Measurements from ENCODE around the gene PTPRF.

PTPRF gene

GRCh38 chr1:43602990-43603389 lies 72.3 kb downstream of the PTPRF start:
- no peaks in the 10 kb centered on the region for H3K27me3 ChIP-seq (ENCODE audit: control insufficient read depth in 1 of 2, insufficient read depth in 2 of 2, low read length in 2 of 2)
- no peaks in the 10 kb centered on the region for H3K4me1 ChIP-seq (ENCODE audit: insufficient read depth, low read length)
- no peak overlapping the region for H3K27ac ChIP-seq (ENCODE audit: low read depth, low read length)
- H3K36me3 ChIP-seq (ENCODE audit: insufficient read depth, low read length), result peaks cover 61% of the 10 kb centered on the region
- no peak overlapping the region for H3K9ac ChIP-seq (ENCODE audit: low read length)
- no peak overlapping the region for H3K4me3 ChIP-seq (ENCODE audit: low read depth in 1 of 2, low read length in 2 of 2)
- no peaks in the 10 kb centered on the region for H3K9me3 ChIP-seq (ENCODE audit: low read length)

GRCh38 chr1:43604192-43604591 lies 73.5 kb downstream of the PTPRF start:
- Histone ChIP-seq H3K4me3 (ENCODE audit: low read depth in 1 of 2, low read length in 2 of 2) (no peak overlapping the region), H3K9ac (ENCODE audit: low read length) (no peak overlapping the region), H3K36me3 (ENCODE audit: insufficient read depth, low read length) (peaks cover 64% of the 10 kb centered on the region), H3K27ac (ENCODE audit: low read depth, low read length) (no peak overlapping the region), H3K4me1 (ENCODE audit: insufficient read depth, low read length) (no peaks in the 10 kb centered on the region), H3K27me3 (ENCODE audit: control insufficient read depth in 1 of 2, insufficient read depth in 2 of 2, low read length in 2 of 2) (no peaks in the 10 kb centered on the region), H3K9me3 (ENCODE audit: low read length) (no peaks in the 10 kb centered on the region)

- H3K36me3 ChIP-seq (ENCODE audit: insufficient read depth, low read length), result peaks cover 74% of the 10 kb centered on the region
These were observed 74.5 kb downstream of the PTPRF start for GRCh38 chr1:43605157-43605556.

GRCh38 chr1:43605766-43606165 lies 75.1 kb downstream of the PTPRF start:
- no peaks in the 10 kb centered on the region for H3K27me3 ChIP-seq (ENCODE audit: control insufficient read depth in 1 of 2, insufficient read depth in 2 of 2, low read length in 2 of 2)
- H3K4me1 ChIP-seq (ENCODE audit: insufficient read depth, low read length), result no peaks in the 10 kb centered on the region
- H3K9ac ChIP-seq (ENCODE audit: low read length), result no peak overlapping the region
- no peak overlapping the region for H3K27ac ChIP-seq (ENCODE audit: low read depth, low read length)
- H3K9me3 ChIP-seq (ENCODE audit: low read length), result no peaks in the 10 kb centered on the region
- H3K4me3 ChIP-seq (ENCODE audit: low read depth in 1 of 2, low read length in 2 of 2), result no peak overlapping the region
- H3K36me3 ChIP-seq (ENCODE audit: insufficient read depth, low read length), result peaks cover 76% of the 10 kb centered on the region

More at GRCh38 chr1:43605157-43605556, 74.5 kb downstream of the PTPRF start:
- Histone ChIP-seq H3K4me3 (ENCODE audit: low read depth in 1 of 2, low read length in 2 of 2) (no peak overlapping the region), H3K27me3 (ENCODE audit: control insufficient read depth in 1 of 2, insufficient read depth in 2 of 2, low read length in 2 of 2) (no peaks in the 10 kb centered on the region), H3K4me1 (ENCODE audit: insufficient read depth, low read length) (no peaks in the 10 kb centered on the region), H3K9ac (ENCODE audit: low read length) (no peak overlapping the region), H3K27ac (ENCODE audit: low read depth, low read length) (no peak overlapping the region), H3K9me3 (ENCODE audit: low read length) (no peaks in the 10 kb centered on the region)

GRCh38 chr1:43606624-43607023 lies 75.9 kb downstream of the PTPRF start:
- Histone ChIP-seq H3K4me1 (ENCODE audit: insufficient read depth, low read length) (no peaks in the 10 kb centered on the region), H3K27me3 (ENCODE audit: control insufficient read depth in 1 of 2, insufficient read depth in 2 of 2, low read length in 2 of 2) (no peaks in the 10 kb centered on the region), H3K9me3 (ENCODE audit: low read length) (no peaks in the 10 kb centered on the region), H3K36me3 (ENCODE audit: insufficient read depth, low read length) (peaks cover 76% of the 10 kb centered on the region), H3K9ac (ENCODE audit: low read length) (no peak overlapping the region), H3K4me3 (ENCODE audit: low read depth in 1 of 2, low read length in 2 of 2) (no peak overlapping the region), H3K27ac (ENCODE audit: low read depth, low read length) (no peak overlapping the region)

- Histone ChIP-seq H3K27ac (ENCODE audit: low read depth, low read length) (no peak overlapping the region), H3K36me3 (ENCODE audit: insufficient read depth, low read length) (peaks cover 80% of the 10 kb centered on the region), H3K4me1 (ENCODE audit: insufficient read depth, low read length) (no peaks in the 10 kb centered on the region), H3K4me3 (ENCODE audit: low read depth in 1 of 2, low read length in 2 of 2) (no peak overlapping the region), H3K27me3 (ENCODE audit: control insufficient read depth in 1 of 2, insufficient read depth in 2 of 2, low read length in 2 of 2) (no peaks in the 10 kb centered on the region), H3K9me3 (ENCODE audit: low read length) (no peaks in the 10 kb centered on the region), H3K9ac (ENCODE audit: low read length) (no peak overlapping the region)
These were observed 78.1 kb downstream of the PTPRF start for GRCh38 chr1:43608827-43609226.

- H3K27ac ChIP-seq (ENCODE audit: low read depth, low read length), result no peak overlapping the region
- no peak overlapping the region for H3K4me3 ChIP-seq (ENCODE audit: low read depth in 1 of 2, low read length in 2 of 2)
- H3K4me1 ChIP-seq (ENCODE audit: insufficient read depth, low read length), result no peaks in the 10 kb centered on the region
- no peak overlapping the region for H3K9ac ChIP-seq (ENCODE audit: low read length)
- peaks cover 71% of the 10 kb centered on the region for H3K36me3 ChIP-seq (ENCODE audit: insufficient read depth, low read length)
- no peaks in the 10 kb centered on the region for H3K9me3 ChIP-seq (ENCODE audit: low read length)
- no peaks in the 10 kb centered on the region for H3K27me3 ChIP-seq (ENCODE audit: control insufficient read depth in 1 of 2, insufficient read depth in 2 of 2, low read length in 2 of 2)
These were observed 79.7 kb downstream of the PTPRF start for GRCh38 chr1:43610339-43610738.

- Histone ChIP-seq H3K27ac (ENCODE audit: low read depth, low read length) (no peak overlapping the region), H3K9ac (ENCODE audit: low read length) (no peak overlapping the region), H3K9me3 (ENCODE audit: low read length) (no peaks in the 10 kb centered on the region), H3K4me3 (ENCODE audit: low read depth in 1 of 2, low read length in 2 of 2) (no peak overlapping the region), H3K4me1 (ENCODE audit: insufficient read depth, low read length) (no peaks in the 10 kb centered on the region), H3K27me3 (ENCODE audit: control insufficient read depth in 1 of 2, insufficient read depth in 2 of 2, low read length in 2 of 2) (no peaks in the 10 kb centered on the region), H3K36me3 (ENCODE audit: insufficient read depth, low read length) (peaks cover 57% of the 10 kb centered on the region)
These were observed 81.3 kb downstream of the PTPRF start for GRCh38 chr1:43611950-43612349.

- H3K9me3 ChIP-seq (ENCODE audit: low read length), result no peaks in the 10 kb centered on the region
- H3K4me1 ChIP-seq (ENCODE audit: insufficient read depth, low read length), result no peaks in the 10 kb centered on the region
- no peak overlapping the region for H3K9ac ChIP-seq (ENCODE audit: low read length)
- peaks cover 52% of the 10 kb centered on the region for H3K36me3 ChIP-seq (ENCODE audit: insufficient read depth, low read length)
- H3K27me3 ChIP-seq (ENCODE audit: control insufficient read depth in 1 of 2, insufficient read depth in 2 of 2, low read length in 2 of 2), result no peaks in the 10 kb centered on the region
- no peak overlapping the region for H3K4me3 ChIP-seq (ENCODE audit: low read depth in 1 of 2, low read length in 2 of 2)
- H3K27ac ChIP-seq (ENCODE audit: low read depth, low read length), result no peak overlapping the region
These were observed 81.7 kb downstream of the PTPRF start for GRCh38 chr1:43612406-43612805.

- H3K27ac ChIP-seq (ENCODE audit: low read depth, low read length), result no peak overlapping the region
- H3K27me3 ChIP-seq (ENCODE audit: control insufficient read depth in 1 of 2, insufficient read depth in 2 of 2, low read length in 2 of 2), result no peaks in the 10 kb centered on the region
- H3K4me3 ChIP-seq (ENCODE audit: low read depth in 1 of 2, low read length in 2 of 2), result no peak overlapping the region
- H3K4me1 ChIP-seq (ENCODE audit: insufficient read depth, low read length), result no peaks in the 10 kb centered on the region
- H3K9me3 ChIP-seq (ENCODE audit: low read length), result no peaks in the 10 kb centered on the region
- peaks cover 45% of the 10 kb centered on the region for H3K36me3 ChIP-seq (ENCODE audit: insufficient read depth, low read length)
- H3K9ac ChIP-seq (ENCODE audit: low read length), result no peak overlapping the region
These were observed 82.6 kb downstream of the PTPRF start for GRCh38 chr1:43613075-43613942.

GRCh38 chr1:43614211-43614610 lies 83.5 kb downstream of the PTPRF start:
- H3K9ac ChIP-seq (ENCODE audit: low read length), result no peak overlapping the region
- peaks cover 42% of the 10 kb centered on the region for H3K36me3 ChIP-seq (ENCODE audit: insufficient read depth, low read length)
- no peaks in the 10 kb centered on the region for H3K9me3 ChIP-seq (ENCODE audit: low read length)
- H3K4me1 ChIP-seq (ENCODE audit: insufficient read depth, low read length), result no peaks in the 10 kb centered on the region
- H3K27ac ChIP-seq (ENCODE audit: low read depth, low read length), result no peak overlapping the region
- H3K4me3 ChIP-seq (ENCODE audit: low read depth in 1 of 2, low read length in 2 of 2), result no peak overlapping the region
- H3K27me3 ChIP-seq (ENCODE audit: control insufficient read depth in 1 of 2, insufficient read depth in 2 of 2, low read length in 2 of 2), result no peaks in the 10 kb centered on the region

- H3K36me3 ChIP-seq (ENCODE audit: insufficient read depth, low read length), result peaks cover 42% of the 10 kb centered on the region
- no peaks in the 10 kb centered on the region for H3K27me3 ChIP-seq (ENCODE audit: control insufficient read depth in 1 of 2, insufficient read depth in 2 of 2, low read length in 2 of 2)
These were observed 84.2 kb downstream of the PTPRF start for GRCh38 chr1:43614891-43615290.

More at GRCh38 chr1:43614891-43615290, 84.2 kb downstream of the PTPRF start:
- Histone ChIP-seq H3K4me3 (ENCODE audit: low read depth in 1 of 2, low read length in 2 of 2) (no peak overlapping the region), H3K27ac (ENCODE audit: low read depth, low read length) (no peak overlapping the region), H3K9me3 (ENCODE audit: low read length) (no peaks in the 10 kb centered on the region), H3K4me1 (ENCODE audit: insufficient read depth, low read length) (no peaks in the 10 kb centered on the region), H3K9ac (ENCODE audit: low read length) (no peak overlapping the region)
